ENCODE measurements around the gene CTSW. TPM values are rescaled to one million over a fixed set of nuclear protein-coding genes. Genes with fewer than 3 reads are reported as not detected.
A peak's percentile ranks its signal among the peaks of the same experiment; 100 is the strongest.

CTSW gene
- polyA plus RNA-seq, 2 of the 4 experiments (the other 2 are of a cell fraction): not detected

- TF ChIP-seq, protein P1, sequence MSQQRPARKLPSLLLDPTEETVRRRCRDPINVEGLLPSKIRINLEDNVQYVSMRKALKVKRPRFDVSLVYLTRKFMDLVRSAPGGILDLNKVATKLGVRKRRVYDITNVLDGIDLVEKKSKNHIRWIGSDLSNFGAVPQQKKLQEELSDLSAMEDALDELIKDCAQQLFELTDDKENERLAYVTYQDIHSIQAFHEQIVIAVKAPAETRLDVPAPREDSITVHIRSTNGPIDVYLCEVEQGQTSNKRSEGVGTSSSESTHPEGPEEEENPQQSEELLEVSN (IDR thresholded peaks at IDR 0.05; ENCODE audit: borderline replicate concordance, low read depth): no peak
- 0 out of 2 replicates have a peak, but pooled peaks have one; percentile 65 for TF ChIP-seq TP53 (CRISPR knock-in tag; IDR thresholded peaks at IDR 0.05)
- peak; percentile 67; the same call in 1 of the 2 replicates for TF ChIP-seq TFCP2L1 (CRISPR knock-in tag; IDR thresholded peaks at IDR 0.05)
- TF ChIP-seq JUN (IDR thresholded peaks at IDR 0.05): 0 out of 5 replicates have a peak, but pooled peaks of 1 of the 2 experiments have one; percentile 20
- peak; percentile 29; the same call in 1 of the 2 replicates for TF ChIP-seq RARB (CRISPR knock-in tag; IDR thresholded peaks at IDR 0.05)
- peak; percentile 5; the same call in 1 of the 2 replicates for TF ChIP-seq PBX3 (IDR thresholded peaks at IDR 0.05)
- no peak for TF ChIP-seq MAZ (IDR thresholded peaks at IDR 0.05; ENCODE audit: borderline replicate concordance, low read depth, low read length)
- H3K27ac ChIP-seq: no peak overlapping the region
- peaks cover 23% of the 10 kb centered on the region for H3K4me1 ChIP-seq
- ATAC-seq (peak in 1 of 2 experiments; percentile 6; a peak in 3 of 6 replicates), DNase-seq (ENCODE audit: low read depth in 1 of 2, low spot score in 1 of 2) (no peak), FAIRE-seq (no peak)
- WGBS (ENCODE audit: missing lambda C conversion rate): 95% methylated on average over 25 of the region's 33 CpGs
- H3K4me3 ChIP-seq: no peak overlapping the region
- H3K4me2 ChIP-seq: no peak overlapping the region
- H3K9me3 ChIP-seq: no peaks in the 10 kb centered on the region
- ChIA-PET POLR2A (no interaction called here), CTCF (interaction anchor here (0.7 to 7.5 kb wide), 15 partner anchors 8 to 227 kb away, joined by 3 to 45 read pairs (median 7); partner anchors contain the start of genes AP5B1, FIBP, KAT5 and MUS81)
These were observed 27.0 kb upstream of the CTSW start for GRCh38 chr11:65852508-65853245.

GRCh38 chr11:65853246-65853979 lies 26.2 kb upstream of the CTSW start:
- Histone ChIP-seq H3K4me2 (no peak overlapping the region), H3K27ac (no peak overlapping the region), H3K4me3 (no peak overlapping the region), H3K9me3 (no peaks in the 10 kb centered on the region), H3K4me1 (peaks cover 23% of the 10 kb centered on the region)
- TF ChIP-seq EHF (CRISPR knock-in tag; IDR thresholded peaks at IDR 0.05): no peak
- peak; percentile 6; the same call in 1 of the 2 replicates for TF ChIP-seq HOXA7 (CRISPR knock-in tag; IDR thresholded peaks at IDR 0.05)
- TF ChIP-seq HOXB13 (CRISPR knock-in tag; IDR thresholded peaks at IDR 0.05; ENCODE audit: low read depth): no peak
- TF ChIP-seq HDAC2 (IDR thresholded peaks at IDR 0.05): no peak
- TF ChIP-seq POLR2AphosphoS2 (conservative IDR thresholded peaks at IDR 0.05; ENCODE audit: low read length): peak; percentile 76
- no peak for TF ChIP-seq ESRRA (IDR thresholded peaks at IDR 0.05; ENCODE audit: borderline replicate concordance, low read length)
- no peak for TF ChIP-seq ZNF302 (CRISPR knock-in tag; IDR thresholded peaks at IDR 0.05)
- ATAC-seq: no peak
- ChIA-PET CTCF (interaction anchor here (0.6 to 7.5 kb wide), 12 partner anchors 10 to 191 kb away, joined by 3 to 45 read pairs (median 6); partner anchors contain the start of genes AP5B1, FIBP and KAT5), POLR2A (no interaction called here)
- no peak for DNase-seq (ENCODE audit: low read depth in 1 of 2, low spot score in 1 of 2)
- WGBS (ENCODE audit: missing lambda C conversion rate): 97% methylated on average over 6 of the region's 6 CpGs
- FAIRE-seq: no peak

- 0 out of 2 replicates have a peak, but pooled peaks have one; percentile 30 for TF ChIP-seq POLR2AphosphoS2 (conservative IDR thresholded peaks at IDR 0.05; ENCODE audit: low read length)
- TF ChIP-seq RAD21 (conservative IDR thresholded peaks at IDR 0.05 in 1 of 2, IDR thresholded peaks at IDR 0.05 in 1 of 2): no peak
- TF ChIP-seq HOXA7 (CRISPR knock-in tag; IDR thresholded peaks at IDR 0.05): peak; percentile 34; the same call in 1 of the 2 replicates
- no peak overlapping the region for H3K4me3 ChIP-seq
- H3K4me1 ChIP-seq: peaks cover 23% of the 10 kb centered on the region
- FAIRE-seq (no peak), ATAC-seq (no peak), DNase-seq (ENCODE audit: low read depth in 1 of 2, low spot score in 1 of 2) (no peak)
- peak overlapping the region; percentile 88; the same call in 2 of the 3 replicates for H3K4me2 ChIP-seq
- WGBS (ENCODE audit: missing lambda C conversion rate): 72% methylated on average over 4 of the region's 4 CpGs
- ChIA-PET CTCF (interaction anchor here (1.1 to 3.9 kb wide), 6 partner anchors 17 to 192 kb away, joined by 3 to 24 read pairs (median 7); partner anchors contain the start of genes FIBP and KAT5), POLR2A (interaction anchor here (0.5 kb wide), 1 partner anchor 11 kb away, joined by 4 read pairs; no protein-coding TSS in a partner anchor)
- H3K27ac ChIP-seq: no peak overlapping the region
- no peaks in the 10 kb centered on the region for H3K9me3 ChIP-seq
These were observed 25.5 kb upstream of the CTSW start for GRCh38 chr11:65854161-65854592.
